ENCODE data around the gene INPP1.
"Not testable (repeated sequence)": the region's sequence is repeated elsewhere in the genome, so short reads cannot be mapped to it uniquely, and the experiment has no call there.

INPP1 gene

GRCh38 chr2:190334479-190335224 lies 8.7 kb upstream of the INPP1 start:
- H3K4me1 ChIP-seq (ENCODE audit: control insufficient read depth, insufficient read depth, low read length, poor library complexity, severe bottlenecking): peaks cover 12% of the 10 kb centered on the region
- no peak overlapping the region for H3K4me3 ChIP-seq (ENCODE audit: extremely low read depth, insufficient read depth, low read length, poor library complexity, severe bottlenecking)
- H3K36me3 ChIP-seq (ENCODE audit: control insufficient read depth, insufficient read depth, low read length): no peaks in the 10 kb centered on the region
- H3K9me3 ChIP-seq (ENCODE audit: control insufficient read depth, low read length): no peaks in the 10 kb centered on the region
- H3K27ac ChIP-seq (ENCODE audit: low read depth, low read length, severe bottlenecking): peak overlapping the region; percentile 67
- 67 to 72% methylated on average over 4 to 5 of the region's 8 CpGs for WGBS, 2 experiments (ENCODE audit: insufficient coverage in 2 of 2)

GRCh38 chr2:190335225-190335559 lies 8.2 kb upstream of the INPP1 start:
- Histone ChIP-seq H3K4me3 (ENCODE audit: extremely low read depth, insufficient read depth, low read length, poor library complexity, severe bottlenecking) (no peak overlapping the region), H3K27ac (ENCODE audit: low read depth, low read length, severe bottlenecking) (peak overlapping the region; percentile 67), H3K36me3 (ENCODE audit: control insufficient read depth, insufficient read depth, low read length) (no peaks in the 10 kb centered on the region)

GRCh38 chr2:190335584-190335983 lies 7.8 kb upstream of the INPP1 start:
- WGBS, 2 experiments (ENCODE audit: insufficient coverage in 2 of 2): 83 to 96% methylated on average over 2 to 4 of the region's 4 CpGs
- peaks cover 14% of the 10 kb centered on the region for H3K4me1 ChIP-seq (ENCODE audit: control insufficient read depth, insufficient read depth, low read length, poor library complexity, severe bottlenecking)
- not testable (repeated sequence) for H3K36me3 ChIP-seq (ENCODE audit: control insufficient read depth, insufficient read depth, low read length); H3K9me3 ChIP-seq (ENCODE audit: control insufficient read depth, low read length); H3K27ac ChIP-seq (ENCODE audit: low read depth, low read length, severe bottlenecking); H3K4me3 ChIP-seq (ENCODE audit: extremely low read depth, insufficient read depth, low read length, poor library complexity, severe bottlenecking)

More at GRCh38 chr2:190335225-190335559, 8.2 kb upstream of the INPP1 start:
- H3K4me1 ChIP-seq (ENCODE audit: control insufficient read depth, insufficient read depth, low read length, poor library complexity, severe bottlenecking): peaks cover 12% of the 10 kb centered on the region
- H3K9me3 ChIP-seq (ENCODE audit: control insufficient read depth, low read length): no peaks in the 10 kb centered on the region

- peaks cover 17% of the 10 kb centered on the region for H3K4me1 ChIP-seq (ENCODE audit: control insufficient read depth, insufficient read depth, low read length, poor library complexity, severe bottlenecking)
- H3K27ac ChIP-seq (ENCODE audit: low read depth, low read length, severe bottlenecking): no peak overlapping the region
- no CpG with 5 or more reads among the region's 2 CpGs for WGBS, 2 experiments (ENCODE audit: insufficient coverage in 2 of 2)
- H3K36me3 ChIP-seq (ENCODE audit: control insufficient read depth, insufficient read depth, low read length): no peaks in the 10 kb centered on the region
- no peaks in the 10 kb centered on the region for H3K9me3 ChIP-seq (ENCODE audit: control insufficient read depth, low read length)
- no peak overlapping the region for H3K4me3 ChIP-seq (ENCODE audit: extremely low read depth, insufficient read depth, low read length, poor library complexity, severe bottlenecking)
Measured at GRCh38 chr2:190336420-190336819, 7.0 kb upstream of the INPP1 start.

- no CpG with 5 or more reads among the region's 1 CpG for WGBS, 2 experiments (ENCODE audit: insufficient coverage in 2 of 2)
- H3K9me3 ChIP-seq (ENCODE audit: control insufficient read depth, low read length): no peaks in the 10 kb centered on the region
- no peak overlapping the region for H3K27ac ChIP-seq (ENCODE audit: low read depth, low read length, severe bottlenecking)
Measured at GRCh38 chr2:190338453-190338852, 4.9 kb upstream of the INPP1 start.

GRCh38 chr2:190339394-190339793 lies 4.0 kb upstream of the INPP1 start:
- Histone ChIP-seq H3K4me3 (ENCODE audit: extremely low read depth, insufficient read depth, low read length, poor library complexity, severe bottlenecking) (no peak overlapping the region), H3K27ac (ENCODE audit: low read depth, low read length, severe bottlenecking) (no peak overlapping the region), H3K4me1 (ENCODE audit: control insufficient read depth, insufficient read depth, low read length, poor library complexity, severe bottlenecking) (peaks cover 17% of the 10 kb centered on the region), H3K9me3 (ENCODE audit: control insufficient read depth, low read length) (no peaks in the 10 kb centered on the region), H3K36me3 (ENCODE audit: control insufficient read depth, insufficient read depth, low read length) (no peaks in the 10 kb centered on the region)
- no CpG with 5 or more reads among the region's 1 CpG for WGBS, 2 experiments (ENCODE audit: insufficient coverage in 2 of 2)

More at GRCh38 chr2:190338453-190338852, 4.9 kb upstream of the INPP1 start:
- Histone ChIP-seq H3K4me3 (ENCODE audit: extremely low read depth, insufficient read depth, low read length, poor library complexity, severe bottlenecking) (no peak overlapping the region), H3K36me3 (ENCODE audit: control insufficient read depth, insufficient read depth, low read length) (no peaks in the 10 kb centered on the region), H3K4me1 (ENCODE audit: control insufficient read depth, insufficient read depth, low read length, poor library complexity, severe bottlenecking) (peaks cover 18% of the 10 kb centered on the region)

- no peak overlapping the region for H3K27ac ChIP-seq (ENCODE audit: low read depth, low read length, severe bottlenecking)
- 0 to 42% methylated on average over 1 to 2 of the region's 2 CpGs for WGBS, 2 experiments (ENCODE audit: insufficient coverage in 2 of 2)
- H3K4me3 ChIP-seq (ENCODE audit: extremely low read depth, insufficient read depth, low read length, poor library complexity, severe bottlenecking): no peak overlapping the region
Measured at GRCh38 chr2:190340369-190340768, 3.0 kb upstream of the INPP1 start.

GRCh38 chr2:190342611-190343010 lies 778 bp upstream of the INPP1 start:
- Histone ChIP-seq H3K27ac (ENCODE audit: low read depth, low read length, severe bottlenecking) (no peak overlapping the region), H3K4me3 (ENCODE audit: extremely low read depth, insufficient read depth, low read length, poor library complexity, severe bottlenecking) (no peak overlapping the region), H3K36me3 (ENCODE audit: control insufficient read depth, insufficient read depth, low read length) (no peaks in the 10 kb centered on the region), H3K9me3 (ENCODE audit: control insufficient read depth, low read length) (no peaks in the 10 kb centered on the region), H3K4me1 (ENCODE audit: control insufficient read depth, insufficient read depth, low read length, poor library complexity, severe bottlenecking) (peaks cover 8% of the 10 kb centered on the region)
- WGBS, 2 experiments (ENCODE audit: insufficient coverage in 2 of 2): 69 to 70% methylated on average over 4 of the region's 4 CpGs

More at GRCh38 chr2:190340369-190340768, 3.0 kb upstream of the INPP1 start:
- no peaks in the 10 kb centered on the region for H3K36me3 ChIP-seq (ENCODE audit: control insufficient read depth, insufficient read depth, low read length)
- peaks cover 13% of the 10 kb centered on the region for H3K4me1 ChIP-seq (ENCODE audit: control insufficient read depth, insufficient read depth, low read length, poor library complexity, severe bottlenecking)
- H3K9me3 ChIP-seq (ENCODE audit: control insufficient read depth, low read length): no peaks in the 10 kb centered on the region

- H3K4me1 ChIP-seq (ENCODE audit: control insufficient read depth, insufficient read depth, low read length, poor library complexity, severe bottlenecking): peaks cover 8% of the 10 kb centered on the region
- no peaks in the 10 kb centered on the region for H3K36me3 ChIP-seq (ENCODE audit: control insufficient read depth, insufficient read depth, low read length)
- no peaks in the 10 kb centered on the region for H3K9me3 ChIP-seq (ENCODE audit: control insufficient read depth, low read length)
- WGBS, 2 experiments (ENCODE audit: insufficient coverage in 2 of 2): 46 to 57% methylated on average over 7 of the region's 10 CpGs
- H3K4me3 ChIP-seq (ENCODE audit: extremely low read depth, insufficient read depth, low read length, poor library complexity, severe bottlenecking): peak overlapping the region; percentile 62
- peak overlapping the region; percentile 73 for H3K27ac ChIP-seq (ENCODE audit: low read depth, low read length, severe bottlenecking)
Measured at GRCh38 chr2:190343089-190343535, 277 bp upstream of the INPP1 start.

GRCh38 chr2:190344276-190344827 lies 963 bp downstream of the INPP1 start:
- Histone ChIP-seq H3K36me3 (ENCODE audit: control insufficient read depth, insufficient read depth, low read length) (no peaks in the 10 kb centered on the region), H3K9me3 (ENCODE audit: control insufficient read depth, low read length) (no peaks in the 10 kb centered on the region), H3K4me3 (ENCODE audit: extremely low read depth, insufficient read depth, low read length, poor library complexity, severe bottlenecking) (peak overlapping the region; percentile 62), H3K27ac (ENCODE audit: low read depth, low read length, severe bottlenecking) (peak overlapping the region; percentile 73), H3K4me1 (ENCODE audit: control insufficient read depth, insufficient read depth, low read length, poor library complexity, severe bottlenecking) (peaks cover 8% of the 10 kb centered on the region)
- WGBS, 2 experiments (ENCODE audit: insufficient coverage in 2 of 2): 45 to 52% methylated on average over 6 to 7 of the region's 7 CpGs

- H3K4me3 ChIP-seq (ENCODE audit: extremely low read depth, insufficient read depth, low read length, poor library complexity, severe bottlenecking): no peak overlapping the region
- H3K27ac ChIP-seq (ENCODE audit: low read depth, low read length, severe bottlenecking): no peak overlapping the region
- no peaks in the 10 kb centered on the region for H3K36me3 ChIP-seq (ENCODE audit: control insufficient read depth, insufficient read depth, low read length)
- no peaks in the 10 kb centered on the region for H3K9me3 ChIP-seq (ENCODE audit: control insufficient read depth, low read length)
- H3K4me1 ChIP-seq (ENCODE audit: control insufficient read depth, insufficient read depth, low read length, poor library complexity, severe bottlenecking): peaks cover 14% of the 10 kb centered on the region
Measured at GRCh38 chr2:190350371-190350770, 7.0 kb downstream of the INPP1 start.

Measured in mesodermal cell (in vitro differentiated cells).